GM12874 (cell line): ENCODE results near the gene CLDN18.

Source experiments
- TF ChIP-seq, protein P1 (sequence below): IDR thresholded peaks from 2 replicates; pipeline ENCODE4 v1.5.1; 2011; ENCODE audit warnings: low read depth, mild to moderate bottlenecking, control low read depth, low read length, moderate library complexity; ENCODE audit not compliant: insufficient read depth

CLDN18 gene

DNA sequence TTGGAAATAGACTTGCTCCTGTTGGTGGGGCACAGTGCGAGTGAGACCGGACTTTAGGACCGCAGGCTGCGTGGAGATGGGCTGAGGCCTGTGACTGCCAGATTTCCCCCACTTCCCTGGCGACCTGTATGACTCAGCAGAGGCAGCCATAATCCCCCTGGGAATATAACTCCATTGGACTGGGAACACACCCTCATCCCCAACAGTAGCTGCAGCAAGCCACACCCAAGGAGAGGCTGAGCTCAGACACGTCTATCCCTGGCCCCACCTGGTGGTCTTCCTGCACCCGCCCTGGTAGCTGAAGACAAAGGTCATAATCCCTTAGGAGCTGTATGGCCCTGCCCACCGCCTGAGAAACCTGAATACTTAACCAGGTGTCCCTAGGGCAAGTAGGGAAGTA lies 62.8 kb downstream of the CLDN18 start:
- TF ChIP-seq, protein P1, sequence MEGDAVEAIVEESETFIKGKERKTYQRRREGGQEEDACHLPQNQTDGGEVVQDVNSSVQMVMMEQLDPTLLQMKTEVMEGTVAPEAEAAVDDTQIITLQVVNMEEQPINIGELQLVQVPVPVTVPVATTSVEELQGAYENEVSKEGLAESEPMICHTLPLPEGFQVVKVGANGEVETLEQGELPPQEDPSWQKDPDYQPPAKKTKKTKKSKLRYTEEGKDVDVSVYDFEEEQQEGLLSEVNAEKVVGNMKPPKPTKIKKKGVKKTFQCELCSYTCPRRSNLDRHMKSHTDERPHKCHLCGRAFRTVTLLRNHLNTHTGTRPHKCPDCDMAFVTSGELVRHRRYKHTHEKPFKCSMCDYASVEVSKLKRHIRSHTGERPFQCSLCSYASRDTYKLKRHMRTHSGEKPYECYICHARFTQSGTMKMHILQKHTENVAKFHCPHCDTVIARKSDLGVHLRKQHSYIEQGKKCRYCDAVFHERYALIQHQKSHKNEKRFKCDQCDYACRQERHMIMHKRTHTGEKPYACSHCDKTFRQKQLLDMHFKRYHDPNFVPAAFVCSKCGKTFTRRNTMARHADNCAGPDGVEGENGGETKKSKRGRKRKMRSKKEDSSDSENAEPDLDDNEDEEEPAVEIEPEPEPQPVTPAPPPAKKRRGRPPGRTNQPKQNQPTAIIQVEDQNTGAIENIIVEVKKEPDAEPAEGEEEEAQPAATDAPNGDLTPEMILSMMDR: no peak

DNA sequence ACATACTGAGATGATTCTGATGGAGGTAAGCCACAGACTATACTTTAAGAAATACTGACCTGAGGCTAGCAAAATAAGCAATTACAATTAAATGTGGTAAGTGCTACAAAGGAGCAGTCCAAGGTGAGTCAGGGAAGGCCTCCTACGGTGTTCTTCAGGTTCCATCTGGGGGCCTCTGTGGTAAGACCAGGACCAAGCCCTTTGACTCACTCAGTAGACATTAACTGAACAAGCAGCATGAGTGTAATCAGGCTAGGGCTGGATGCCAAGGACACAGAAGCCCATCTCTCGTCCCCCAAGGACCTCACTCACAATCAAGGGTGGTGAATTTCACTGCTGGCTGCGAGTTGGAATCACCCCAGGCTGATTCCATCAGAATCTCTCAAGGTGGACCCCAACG lies 68.1 kb downstream of the CLDN18 start:
- TF ChIP-seq, protein P1: no peak

DNA sequence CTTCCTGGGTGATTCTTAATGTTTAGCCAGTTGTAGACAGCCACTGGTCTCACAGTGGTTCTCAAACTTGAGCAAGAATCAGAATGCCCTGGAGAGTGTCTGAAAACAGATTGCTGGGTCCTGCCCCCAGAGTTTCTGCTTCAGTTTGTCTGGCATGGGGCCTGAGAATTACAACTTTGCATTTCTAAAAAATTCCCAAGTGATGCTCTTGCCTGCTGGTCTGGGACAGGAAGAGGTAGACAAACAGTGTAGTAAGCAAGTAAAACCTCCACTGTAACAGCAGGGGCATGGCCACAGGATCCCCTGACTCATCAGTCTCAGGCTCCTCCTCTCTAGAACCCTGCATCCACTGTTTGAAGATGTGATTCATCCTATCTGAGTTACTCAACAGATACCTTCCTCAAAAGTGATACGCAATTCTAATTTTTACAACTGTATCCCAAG lies 69.0 kb downstream of the CLDN18 start:
- TF ChIP-seq, protein P1: no peak

DNA sequence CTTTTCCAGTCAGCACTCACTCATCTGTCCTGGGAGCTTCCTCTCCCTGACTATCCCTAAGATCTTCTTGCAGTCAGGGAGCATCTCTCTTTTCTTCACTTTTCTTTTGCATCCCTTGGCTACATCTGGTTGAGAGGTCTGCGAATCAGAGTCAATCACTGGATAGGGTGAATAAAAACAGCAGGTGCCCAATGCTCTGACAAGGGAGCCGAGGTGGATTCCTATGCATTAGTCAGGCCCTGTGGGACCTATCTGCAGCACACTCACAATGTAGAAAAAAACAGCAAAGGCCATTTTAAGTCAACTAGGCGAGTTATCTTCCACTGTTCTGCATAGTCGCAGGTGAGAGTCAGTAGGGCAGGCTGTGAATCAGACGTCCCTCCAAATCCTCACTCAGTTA lies 69.9 kb downstream of the CLDN18 start:
- TF ChIP-seq, protein P1: no peak

DNA sequence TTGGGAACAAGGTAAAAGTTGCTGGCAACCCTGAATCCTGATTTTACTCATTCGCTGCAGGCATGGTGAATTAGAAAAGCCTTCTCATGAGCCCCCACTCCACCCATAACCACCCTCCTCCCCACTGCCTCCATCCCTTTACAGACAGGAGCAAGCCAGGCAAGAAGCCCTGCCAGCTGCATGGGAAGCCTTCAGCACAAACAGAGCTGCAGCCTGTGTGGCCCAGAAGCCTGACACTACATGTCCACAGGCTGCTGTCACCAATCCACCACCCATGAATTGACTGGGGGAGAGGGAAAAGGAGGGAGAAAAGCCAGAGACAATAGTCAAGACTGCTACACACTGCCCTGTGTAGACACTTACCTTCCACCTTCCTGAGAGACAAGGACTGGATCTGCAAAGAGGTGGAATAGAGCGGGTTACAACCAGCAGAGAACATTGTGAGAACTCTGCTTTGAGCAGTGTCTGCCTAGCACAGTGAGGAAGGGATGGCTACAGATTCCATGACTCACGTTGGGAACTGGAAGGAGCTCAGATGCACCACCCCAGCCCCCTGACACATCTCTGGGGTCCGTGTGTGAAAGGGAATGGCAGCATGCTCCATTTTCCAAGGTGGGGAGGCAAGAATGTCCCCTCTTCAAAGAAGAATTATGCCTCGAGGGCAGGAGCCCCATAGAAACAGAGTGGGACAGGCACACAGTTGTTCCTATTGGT lies 71.6 kb downstream of the CLDN18 start:
- TF ChIP-seq, protein P1: no peak

DNA sequence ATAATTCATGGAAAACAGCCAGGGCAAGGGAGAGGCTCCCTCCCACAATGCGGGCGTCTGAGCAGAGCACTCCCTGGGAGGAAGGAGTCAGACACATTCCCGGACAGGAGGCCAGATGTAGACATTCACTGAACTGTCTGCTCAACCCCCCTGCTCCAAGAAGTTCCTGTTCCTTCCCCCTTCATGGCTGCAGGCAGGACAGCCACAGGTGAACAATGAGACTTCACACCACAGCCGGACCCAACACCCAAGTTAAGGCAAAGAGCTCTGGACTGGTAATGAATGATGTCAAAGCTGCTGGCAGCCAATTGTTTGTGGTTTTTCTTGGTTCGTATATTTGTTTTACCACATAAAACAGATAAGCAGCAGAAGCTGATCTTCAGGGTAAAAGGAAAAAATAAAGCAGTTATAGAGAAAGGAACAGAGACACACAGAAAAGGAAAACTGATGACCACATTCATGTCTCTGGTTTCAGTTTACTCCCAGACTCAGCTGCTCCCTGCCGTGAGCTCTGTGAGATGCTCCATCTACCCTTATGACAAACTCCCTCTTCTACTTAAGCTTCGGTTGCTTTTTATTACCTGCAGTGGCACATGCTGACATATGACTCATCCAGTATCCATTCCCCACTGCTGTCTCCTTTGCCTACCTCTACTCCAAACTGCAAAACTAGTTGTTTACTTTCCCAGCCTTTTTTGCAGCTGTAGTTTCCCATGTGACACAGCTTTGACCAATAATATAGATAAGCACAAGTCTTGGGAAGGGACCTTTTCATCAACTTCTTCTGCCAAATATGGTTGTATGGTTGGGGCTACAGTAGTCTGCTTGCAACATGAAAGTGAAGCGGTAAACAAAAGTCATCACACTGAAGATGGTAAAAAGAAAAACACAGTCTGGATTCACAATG lies 72.4 kb downstream of the CLDN18 start:
- TF ChIP-seq, protein P1: no peak

DNA sequence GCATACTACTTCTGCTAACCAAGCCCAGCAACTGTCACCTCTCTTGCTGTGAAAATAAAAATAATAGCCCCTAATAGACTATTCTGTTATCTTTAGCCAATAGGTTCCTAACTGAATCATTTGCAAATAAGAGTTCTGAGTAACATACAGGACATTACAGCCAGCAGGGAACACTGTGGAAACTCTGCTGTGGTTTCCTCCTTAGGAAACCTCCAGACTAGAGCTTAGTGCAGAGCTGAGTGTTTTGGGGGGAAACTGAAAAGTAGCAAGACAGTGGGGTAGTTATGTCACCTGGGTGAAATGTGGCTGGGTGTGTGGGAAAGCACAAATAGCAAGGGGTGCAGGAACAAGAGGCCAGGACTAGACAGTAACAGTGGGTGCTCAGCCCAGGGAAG lies 73.0 kb downstream of the CLDN18 start:
- TF ChIP-seq, protein P1: no peak
